ENCODE measurements around the gene ADARB2. TPM values are rescaled to one million over a fixed set of nuclear protein-coding genes. Genes with fewer than 3 reads are reported as not detected.

The ADARB2 gene
- total and polyA plus RNA-seq, 2 experiments from 2014 or later = 2.0 to 5.0 TPM

GRCh38 chr10:1308173-1308961, 429.0 kb downstream of the ADARB2 start:
- Histone ChIP-seq H3K4me3 (no peak overlapping the region), H3K36me3 (ENCODE audit: insufficient read depth) (no peaks in the 10 kb centered on the region), H3K4me1 (ENCODE audit: insufficient read depth) (peaks cover 28% of the 10 kb centered on the region), H3K79me2 (replicated peaks; ENCODE audit: insufficient read depth) (no peaks in the 10 kb centered on the region), H2AFZ (no peak overlapping the region), H3K27me3 (ENCODE audit: insufficient read depth) (no peaks in the 10 kb centered on the region), H3K4me2 (no peak overlapping the region), H3F3A (replicated peaks; ENCODE audit: low read depth) (peaks cover 20% of the 10 kb centered on the region), H3K9me2 (ENCODE audit: insufficient read depth) (no peaks in the 10 kb centered on the region), H3K27ac (ENCODE audit: low read depth) (peak overlapping the region; percentile 99), H4K20me1 (replicated peaks; ENCODE audit: insufficient read depth) (no peaks in the 10 kb centered on the region)
- TF ChIP-seq ZNF462 (CRISPR knock-in tag; IDR thresholded peaks at IDR 0.05) = no peak
- TF ChIP-seq NANOG (IDR thresholded peaks at IDR 0.05; ENCODE audit: borderline replicate concordance) = no peak
- DNase-seq (ENCODE audit: low spot score) = no peak
- peaks cover 36% of the 10 kb centered on the region for H3K4me1 Mint-ChIP-seq
- H3K9me3 Mint-ChIP-seq = peaks cover 7% of the 10 kb centered on the region
- H3K27ac Mint-ChIP-seq = no peak overlapping the region; the same call in 1 of the 2 replicates
- H3K36me3 Mint-ChIP-seq (ENCODE audit: low read depth) = peaks cover 5% of the 10 kb centered on the region
- peaks cover 7% of the 10 kb centered on the region for H3K27me3 Mint-ChIP-seq (ENCODE audit: insufficient read depth, low read depth, poor library complexity)
- no peak for ATAC-seq
- H3K4me3 Mint-ChIP-seq = no peak overlapping the region

GRCh38 chr10:1301143-1301542, 436.2 kb downstream of the ADARB2 start:
- no peaks in the 10 kb centered on the region for H3K27me3 ChIP-seq (ENCODE audit: insufficient read depth)
- H3K27ac Mint-ChIP-seq = no peak overlapping the region

More at GRCh38 chr10:1301143-1301542, 436.2 kb downstream of the ADARB2 start:
- Mint-ChIP-seq H3K9me3 (peaks cover 15% of the 10 kb centered on the region; the same call in 2 of the 3 replicates), H3K4me3 (no peak overlapping the region), H3K4me1 (peaks cover 17% of the 10 kb centered on the region), H3K27me3 (ENCODE audit: insufficient read depth, low read depth, poor library complexity) (peaks cover 4% of the 10 kb centered on the region), H3K36me3 (ENCODE audit: low read depth) (peaks cover 15% of the 10 kb centered on the region)
- no peak overlapping the region for H2AFZ ChIP-seq
- TF ChIP-seq CTCF (conservative IDR thresholded peaks at IDR 0.05; ENCODE audit: low read depth in 2 of 2) (peak; percentile 56 to 58), POLR2AphosphoS5 (IDR thresholded peaks at IDR 0.05; ENCODE audit: low read depth) (no peak)
- no peaks in the 10 kb centered on the region for H3K9me2 ChIP-seq (ENCODE audit: insufficient read depth)
- peaks cover 6% of the 10 kb centered on the region; the same call in 1 of the 2 replicates for H3K4me1 ChIP-seq (ENCODE audit: insufficient read depth)
- no peaks in the 10 kb centered on the region for H4K20me1 ChIP-seq (replicated peaks; ENCODE audit: insufficient read depth)
- no peak for ATAC-seq
- H3K4me3 ChIP-seq = no peak overlapping the region
- no peaks in the 10 kb centered on the region for H3K36me3 ChIP-seq (ENCODE audit: insufficient read depth)
- H3K4me2 ChIP-seq = no peak overlapping the region
- 0 out of 2 replicates have a peak, but pooled peaks cover 2% of the 10 kb centered on the region for H3F3A ChIP-seq (replicated peaks; ENCODE audit: low read depth)
- H3K27ac ChIP-seq (ENCODE audit: low read depth) = no peak overlapping the region
- no peaks in the 10 kb centered on the region for H3K79me2 ChIP-seq (replicated peaks; ENCODE audit: insufficient read depth)
- DNase-seq (ENCODE audit: low spot score) = no peak
